ENCODE data around the gene CTNNA3.

CTNNA3 gene

DNA sequence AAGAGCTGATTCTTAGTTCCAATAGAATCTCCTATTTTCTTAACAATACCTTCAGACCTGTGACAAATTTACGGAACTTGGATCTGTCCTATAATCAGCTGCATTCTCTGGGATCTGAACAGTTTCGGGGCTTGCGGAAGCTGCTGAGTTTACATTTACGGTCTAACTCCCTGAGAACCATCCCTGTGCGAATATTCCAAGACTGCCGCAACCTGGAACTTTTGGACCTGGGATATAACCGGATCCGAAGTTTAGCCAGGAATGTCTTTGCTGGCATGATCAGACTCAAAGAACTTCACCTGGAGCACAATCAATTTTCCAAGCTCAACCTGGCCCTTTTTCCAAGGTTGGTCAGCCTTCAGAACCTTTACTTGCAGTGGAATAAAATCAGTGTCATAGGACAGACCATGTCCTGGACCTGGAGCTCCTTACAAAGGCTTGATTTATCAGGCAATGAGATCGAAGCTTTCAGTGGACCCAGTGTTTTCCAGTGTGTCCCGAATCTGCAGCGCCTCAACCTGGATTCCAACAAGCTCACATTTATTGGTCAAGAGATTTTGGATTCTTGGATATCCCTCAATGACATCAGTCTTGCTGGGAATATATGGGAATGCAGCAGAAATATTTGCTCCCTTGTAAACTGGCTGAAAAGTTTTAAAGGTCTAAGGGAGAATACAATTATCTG, 768.6 kb downstream of the CTNNA3 start:
- no peak for DNase-seq

DNA sequence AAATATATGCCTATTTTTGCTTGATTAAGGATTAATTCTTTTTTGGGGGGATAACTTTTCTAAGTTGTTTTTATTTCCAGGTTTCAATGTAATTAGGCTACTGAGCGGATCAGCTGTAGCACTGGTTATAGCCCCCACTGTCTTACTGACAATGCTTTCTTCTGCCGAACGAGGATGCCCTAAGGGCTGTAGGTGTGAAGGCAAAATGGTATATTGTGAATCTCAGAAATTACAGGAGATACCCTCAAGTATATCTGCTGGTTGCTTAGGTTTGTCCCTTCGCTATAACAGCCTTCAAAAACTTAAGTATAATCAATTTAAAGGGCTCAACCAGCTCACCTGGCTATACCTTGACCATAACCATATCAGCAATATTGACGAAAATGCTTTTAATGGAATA, 769.2 kb downstream of the CTNNA3 start:
- no peak for DNase-seq

GRCh38 chr10:66925896-66926715, 769.9 kb downstream of the CTNNA3 start, which contains the start of gene LRRTM3:
LRRTM3 (plus strand) TSS chr10:66926036.
- DNase-seq = peak; percentile 34

- DNase-seq = no peak
Observed at GRCh38 chr10:66925373-66925772, 770.6 kb downstream of the CTNNA3 start.

DNA sequence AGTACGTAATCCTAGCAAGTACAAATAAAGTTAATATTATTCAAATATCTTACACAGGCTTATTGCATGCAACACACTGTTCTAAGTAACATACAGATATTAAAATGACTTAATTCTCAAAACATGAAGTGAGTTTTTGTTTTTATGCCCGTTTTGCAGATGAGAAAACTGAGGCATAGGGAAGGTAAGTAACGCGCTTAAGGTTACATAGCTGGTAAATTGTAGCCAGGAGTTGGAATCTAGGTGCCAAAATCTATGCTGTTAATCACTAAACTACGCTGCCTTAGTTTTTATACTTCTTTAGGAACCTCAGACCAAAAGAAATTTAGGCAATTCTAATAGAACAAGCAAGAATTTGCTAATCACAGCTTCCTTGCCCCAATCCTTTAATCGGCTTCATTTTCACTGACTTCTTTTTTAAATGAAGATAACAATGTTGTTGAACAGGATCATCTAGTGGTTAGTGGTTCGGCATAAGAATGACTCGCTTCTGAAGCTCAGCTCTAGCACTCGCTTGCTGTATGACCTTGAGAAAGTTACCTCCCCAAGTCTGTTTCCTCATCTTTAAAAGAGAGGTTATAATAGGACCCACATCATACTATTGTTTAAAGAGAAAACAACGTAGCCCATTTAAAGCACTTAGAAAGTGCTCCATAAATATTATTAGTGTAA, 771.2 kb downstream of the CTNNA3 start:
- DNase-seq = no peak

DNA sequence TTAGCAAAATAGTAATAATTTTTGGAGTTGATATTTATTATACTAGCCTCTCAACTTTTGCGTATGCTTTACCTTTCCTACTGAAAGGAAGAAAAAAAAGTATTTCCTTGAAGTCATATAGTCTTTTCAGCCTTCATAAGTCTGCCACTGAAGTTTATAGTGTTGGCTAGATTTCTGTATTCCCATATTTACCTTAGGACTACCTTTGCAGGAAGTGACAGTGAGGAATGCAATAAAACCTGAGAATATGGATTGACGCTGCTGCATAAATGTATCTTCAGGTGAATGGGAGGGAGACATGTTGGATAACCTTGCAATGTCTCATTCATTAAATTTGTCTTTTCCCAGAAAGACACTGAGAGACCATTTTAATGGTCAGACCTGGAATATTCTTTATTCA, 776.7 kb downstream of the CTNNA3 start:
- no peak for DNase-seq

- no peak for DNase-seq
Observed at GRCh38 chr10:66917104-66917503, 778.9 kb downstream of the CTNNA3 start.

DNA sequence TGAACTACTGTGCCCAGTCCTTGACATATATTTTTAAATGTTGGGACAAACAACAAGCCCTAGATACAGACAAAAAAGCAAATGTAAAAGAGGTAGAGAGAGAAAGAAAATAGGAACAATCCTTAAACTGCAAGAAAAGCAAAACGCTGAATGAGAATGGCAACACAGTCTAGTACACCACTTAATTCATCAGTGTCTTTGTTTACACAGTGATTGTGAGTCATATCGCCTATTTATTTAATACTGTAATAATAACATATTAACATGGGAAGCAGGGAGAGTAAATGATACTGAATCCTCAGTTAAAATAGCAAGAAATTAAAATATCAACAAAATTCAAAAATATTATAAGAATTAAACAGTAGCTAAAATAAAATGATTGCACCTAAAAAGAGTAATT, 780.0 kb downstream of the CTNNA3 start:
- no peak for DNase-seq

GRCh38 chr10:66910671-66911070, 785.3 kb downstream of the CTNNA3 start:
- DNase-seq = no peak

DNA sequence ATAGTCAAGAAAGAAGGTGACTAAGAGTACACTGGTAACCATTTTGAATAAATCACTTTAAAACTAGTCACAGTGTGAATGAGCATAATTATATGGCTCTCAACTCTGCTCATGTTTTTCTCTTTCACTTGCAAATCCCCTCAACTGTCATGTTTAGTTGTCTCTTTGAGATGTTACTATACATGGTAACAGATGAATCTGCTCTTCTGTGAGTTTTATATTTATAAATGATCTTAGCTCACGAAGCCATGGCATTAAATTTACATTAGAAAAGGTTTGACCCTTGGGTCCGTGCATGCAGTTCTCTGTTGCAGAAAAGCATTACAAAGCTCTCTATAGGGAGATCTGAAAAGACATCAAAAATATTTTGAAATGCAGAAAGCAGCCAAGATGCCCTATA, 803.1 kb downstream of the CTNNA3 start:
- no peak for DNase-seq

DNA sequence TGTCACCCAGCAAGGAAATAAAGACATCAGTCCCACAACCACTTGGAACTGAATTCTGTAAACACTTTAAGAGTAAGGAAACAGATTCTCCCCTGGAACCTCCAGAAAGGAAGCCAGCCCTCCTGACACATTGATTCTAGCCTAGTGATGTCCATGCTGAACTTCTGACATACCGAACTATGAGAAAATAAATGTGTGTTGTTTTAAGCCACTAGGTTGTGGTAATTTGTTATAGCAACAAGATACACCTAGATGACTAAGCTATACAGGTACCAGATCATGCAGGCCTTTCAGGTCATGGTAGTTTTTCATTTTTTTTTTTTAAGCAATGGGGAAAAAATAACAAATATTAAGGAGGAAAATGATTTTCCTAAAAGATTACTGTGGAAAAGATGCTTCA, 807.8 kb downstream of the CTNNA3 start:
- no peak for DNase-seq

GRCh38 chr10:66886848-66887247, 809.1 kb downstream of the CTNNA3 start:
- no peak for DNase-seq

- no peak for DNase-seq
Observed at GRCh38 chr10:66882271-66882670, 813.7 kb downstream of the CTNNA3 start.

DNA sequence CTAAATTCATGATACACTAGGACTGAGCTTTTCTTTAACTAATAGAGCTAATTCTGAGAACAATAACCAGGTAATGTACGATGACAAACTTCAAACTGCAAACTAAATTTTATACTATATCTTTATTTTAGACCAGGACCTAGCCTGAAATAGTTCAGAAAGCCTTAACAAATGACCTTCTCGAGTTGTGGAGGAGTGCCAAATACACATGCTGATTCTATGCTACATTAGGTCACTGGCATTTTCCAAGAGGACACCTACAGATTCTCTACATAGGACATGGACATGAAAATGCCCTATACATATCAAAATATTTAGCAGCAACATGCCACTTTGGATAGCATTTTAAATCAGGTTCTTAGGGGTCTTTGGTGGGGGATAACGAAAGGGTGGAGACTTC, 814.2 kb downstream of the CTNNA3 start:
- DNase-seq = no peak

DNA sequence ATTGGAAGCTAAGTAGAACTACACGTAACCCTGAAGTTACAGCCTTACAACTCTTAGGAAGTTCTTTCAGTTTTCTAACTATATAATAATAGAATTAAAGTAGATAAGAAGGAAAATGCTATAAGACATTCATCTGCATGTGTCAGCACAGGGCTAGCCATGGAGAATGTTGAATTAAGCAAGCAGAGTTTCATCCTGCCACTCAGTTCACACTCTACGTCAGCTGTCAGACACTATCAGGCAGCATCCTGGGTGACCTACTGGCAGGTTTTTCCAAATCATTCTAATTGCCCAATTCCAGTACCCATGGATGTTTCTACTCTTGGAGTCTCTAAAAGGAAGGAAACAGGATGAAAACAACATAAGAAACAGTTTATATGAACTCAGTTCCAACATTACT, 815.2 kb downstream of the CTNNA3 start:
- DNase-seq = no peak

GRCh38 chr10:66880292-66880691, 815.7 kb downstream of the CTNNA3 start:
- DNase-seq = no peak

DNA sequence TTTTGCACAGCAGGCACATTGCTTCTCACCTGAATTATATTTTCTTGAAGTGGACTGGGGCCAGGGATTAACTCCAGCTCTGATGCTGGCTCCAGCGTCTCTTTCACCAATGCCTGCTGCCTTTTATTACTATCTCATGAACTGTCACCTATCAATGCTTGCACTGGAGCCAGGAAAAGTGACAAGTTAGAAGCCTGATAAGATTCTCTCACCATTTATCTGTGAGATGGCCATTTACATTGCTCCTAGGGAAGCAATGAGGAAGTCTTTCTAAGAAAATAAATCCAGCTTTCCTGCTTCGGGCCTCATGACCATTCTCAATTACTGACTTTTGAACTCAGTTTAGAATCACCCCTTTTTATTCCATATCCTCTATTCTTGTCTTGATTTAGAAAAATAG, 818.6 kb downstream of the CTNNA3 start:
- no peak for DNase-seq

DNA sequence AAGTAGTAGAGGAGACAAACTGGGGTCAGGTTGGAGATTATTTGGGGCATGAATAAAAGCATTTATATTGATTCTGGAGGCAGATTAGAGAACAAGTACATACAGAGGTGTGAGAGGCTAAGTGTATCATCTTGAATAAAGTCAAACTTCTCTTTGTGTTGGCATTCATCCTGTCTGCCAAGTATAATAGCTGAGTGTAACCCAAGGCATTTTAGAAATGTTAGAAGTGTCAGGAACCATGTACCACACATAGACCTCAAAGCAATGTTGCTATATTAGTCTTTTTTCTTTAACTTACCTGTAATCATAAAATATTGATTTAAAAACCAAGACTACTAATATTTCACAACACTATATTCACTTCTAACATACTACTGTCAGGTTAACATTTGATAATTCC, 826.4 kb downstream of the CTNNA3 start:
- no peak for DNase-seq

DNA sequence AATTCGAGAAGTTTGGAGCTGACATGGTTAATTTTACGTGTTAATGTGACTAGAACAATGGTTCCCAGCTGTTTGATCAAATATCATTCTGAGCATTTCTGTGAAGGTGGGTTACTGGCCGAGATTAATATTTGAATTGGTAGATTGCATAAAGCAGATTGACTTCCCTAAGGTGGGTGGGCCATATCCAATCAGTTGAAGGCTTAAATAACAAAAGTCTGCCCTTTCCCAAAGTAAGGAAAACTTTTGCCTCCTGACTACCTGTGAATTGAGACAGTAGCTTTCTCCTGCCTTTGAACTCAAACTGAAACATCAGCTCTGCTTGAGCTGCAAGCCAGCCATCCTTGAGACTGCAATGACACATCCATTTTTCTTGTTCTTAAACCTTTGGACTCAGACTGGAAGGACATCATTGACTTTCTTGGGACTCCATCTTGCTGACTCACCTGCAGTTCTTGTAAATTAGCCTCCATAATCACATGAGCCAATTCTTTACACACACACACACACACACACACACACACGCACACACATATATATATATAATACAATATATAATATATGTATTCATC, 833.2 kb downstream of the CTNNA3 start:
- no peak for DNase-seq

GRCh38 chr10:66860376-66860945, 835.5 kb downstream of the CTNNA3 start:
- no peak for DNase-seq

DNA sequence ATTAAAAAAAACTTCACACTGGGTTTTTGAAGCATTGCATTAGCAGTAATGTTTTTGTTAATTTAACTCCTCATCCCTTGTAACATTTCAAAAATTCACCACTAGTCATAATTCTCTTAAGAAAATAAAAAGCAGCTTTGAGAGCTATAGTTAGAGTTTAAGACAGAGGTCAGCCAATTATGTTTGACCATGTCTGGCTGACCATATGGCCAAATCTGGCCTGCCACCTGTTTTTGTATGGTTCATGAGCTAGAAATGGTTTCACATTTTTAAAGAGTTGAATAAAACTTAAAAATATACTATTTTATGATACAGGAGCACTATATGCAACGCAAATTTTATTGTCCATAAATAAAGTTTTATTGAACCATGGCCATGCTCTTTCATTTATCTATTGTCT, 843.2 kb downstream of the CTNNA3 start:
- DNase-seq = no peak

GRCh38 chr10:66848856-66849255, 847.1 kb downstream of the CTNNA3 start:
- DNase-seq = no peak
